HG03565 (cell line): Measurements from ENCODE around the gene VSIG1.
A peak's percentile ranks its signal among the peaks of the same experiment; 100 is the strongest.

Source experiments
- ATAC-seq: cut with Tn5 transposase; IDR thresholded peaks from one replicate; pipeline ENCODE4 v1.9.1; 2021; ENCODE audit warnings: mild to moderate bottlenecking, moderate library complexity; ENCODE audit not compliant: unreplicated experiment

VSIG1 gene

GRCh38 chrX:108064001-108064400 lies 19.1 kb downstream of the VSIG1 start:
- ATAC-seq: no peak

- ATAC-seq: peak; percentile 43
Observed at GRCh38 chrX:108064613-108065012, 19.7 kb downstream of the VSIG1 start.

- ATAC-seq: no peak
Observed at GRCh38 chrX:108068121-108068520, 23.3 kb downstream of the VSIG1 start.

GRCh38 chrX:108070891-108071290 lies 26.0 kb downstream of the VSIG1 start:
- no peak for ATAC-seq

- no peak for ATAC-seq
Observed at GRCh38 chrX:108071578-108071977, 26.7 kb downstream of the VSIG1 start.

GRCh38 chrX:108072746-108073145 lies 27.9 kb downstream of the VSIG1 start:
- no peak for ATAC-seq

GRCh38 chrX:108081110-108081509 lies 36.2 kb downstream of the VSIG1 start:
- no peak for ATAC-seq

GRCh38 chrX:108087792-108088191 lies 42.9 kb downstream of the VSIG1 start:
- no peak for ATAC-seq

- no peak for ATAC-seq
Observed at GRCh38 chrX:108088511-108088910, 43.6 kb downstream of the VSIG1 start.

- ATAC-seq: no peak
Observed at GRCh38 chrX:108090491-108091263, 45.8 kb downstream of the VSIG1 start.

GRCh38 chrX:108091264-108091877 lies 46.5 kb downstream of the VSIG1 start, which contains the start of the genes ATG4A and PSMD10:
Gene ATG4A, plus strand, starts transcription at chrX:108091778. Its CDS starts 49 bp downstream, at chrX:108091827.
Gene PSMD10, minus strand, starts transcription at chrX:108091542. Its CDS starts 22 bp downstream, at chrX:108091520.
- peak; percentile 95 for ATAC-seq

- ATAC-seq: peak; percentile 22
Observed at GRCh38 chrX:108091878-108092291, 47.0 kb downstream of the VSIG1 start.

GRCh38 chrX:108097380-108097779 lies 52.5 kb downstream of the VSIG1 start:
- ATAC-seq: no peak

GRCh38 chrX:108105473-108105872 lies 60.6 kb downstream of the VSIG1 start:
- no peak for ATAC-seq

GRCh38 chrX:108114541-108114940 lies 69.7 kb downstream of the VSIG1 start:
- ATAC-seq: no peak

- no peak for ATAC-seq
Observed at GRCh38 chrX:108117988-108118387, 73.1 kb downstream of the VSIG1 start.

GRCh38 chrX:108121291-108121690 lies 76.4 kb downstream of the VSIG1 start:
- ATAC-seq: no peak

- ATAC-seq: no peak
Observed at GRCh38 chrX:108122748-108123147, 77.9 kb downstream of the VSIG1 start.

- no peak for ATAC-seq
Observed at GRCh38 chrX:108123591-108124366, 78.9 kb downstream of the VSIG1 start.

- ATAC-seq: no peak
Observed at GRCh38 chrX:108126661-108127060, 81.8 kb downstream of the VSIG1 start.

GRCh38 chrX:108127152-108127551 lies 82.3 kb downstream of the VSIG1 start:
- ATAC-seq: no peak
